Urothelium cell line (cell line): ENCODE measurements around the gene DNAJC17.
A peak's percentile ranks its signal among the peaks of the same experiment; 100 is the strongest.

Source experiments
- DNase-seq: peaks from one replicate; pipeline ENCODE4 v3.0.0; 2011; ENCODE audit warnings: low spot score, mixed read lengths
- FAIRE-seq: peaks from 2 replicates; lab custom pipeline; 2011; peaks lifted over from hg19 to GRCh38; lab: Jason Lieb, UNC

DNAJC17 gene, protein sequence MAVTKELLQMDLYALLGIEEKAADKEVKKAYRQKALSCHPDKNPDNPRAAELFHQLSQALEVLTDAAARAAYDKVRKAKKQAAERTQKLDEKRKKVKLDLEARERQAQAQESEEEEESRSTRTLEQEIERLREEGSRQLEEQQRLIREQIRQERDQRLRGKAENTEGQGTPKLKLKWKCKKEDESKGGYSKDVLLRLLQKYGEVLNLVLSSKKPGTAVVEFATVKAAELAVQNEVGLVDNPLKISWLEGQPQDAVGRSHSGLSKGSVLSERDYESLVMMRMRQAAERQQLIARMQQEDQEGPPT

DNA sequence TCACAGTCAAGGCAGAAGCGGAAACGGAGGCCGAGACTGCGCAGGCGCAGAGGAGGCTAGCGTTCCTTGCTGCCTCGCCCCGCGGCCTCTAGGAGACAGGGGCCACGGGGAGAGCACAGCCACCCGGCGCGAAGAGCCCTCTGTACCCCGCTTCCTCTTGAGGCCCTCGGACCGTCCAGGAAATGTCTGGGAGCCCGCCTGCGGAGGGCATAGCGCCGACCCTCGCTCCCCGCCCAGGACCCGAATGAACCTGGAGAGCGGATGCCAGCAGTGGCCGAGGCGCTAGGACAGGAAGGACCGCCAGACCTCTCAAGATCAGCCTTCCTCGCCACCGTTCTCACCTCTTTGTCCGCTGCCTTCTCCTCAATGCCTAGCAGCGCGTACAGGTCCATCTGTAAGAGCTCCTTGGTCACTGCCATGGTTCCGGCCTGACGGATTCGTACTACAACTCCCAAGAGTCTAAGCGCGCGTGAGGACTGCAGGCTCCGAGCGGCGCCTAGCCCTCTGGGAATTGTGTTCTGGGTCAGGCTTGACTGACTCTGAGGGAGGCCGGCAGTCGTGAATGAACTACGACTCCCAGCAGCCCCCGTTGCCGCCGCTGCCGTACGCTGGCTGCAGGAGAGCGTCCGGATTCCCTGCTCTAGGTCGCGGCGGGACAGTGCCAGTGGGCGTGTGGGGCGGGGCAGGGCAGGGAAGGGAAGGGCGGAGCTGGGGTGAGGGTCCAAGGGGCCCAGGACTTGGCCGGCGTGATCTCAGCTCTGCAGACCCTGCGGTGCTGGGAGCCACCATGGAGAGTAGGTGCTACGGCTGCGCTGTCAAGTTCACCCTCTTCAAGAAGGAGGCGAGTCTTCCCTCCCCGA, at the start of gene DNAJC17, which contains the start of gene ZFYVE19:
TSS of gene DNAJC17 (minus strand) at position 446 of the 860 bp plus-strand sequence. CDS start at position 419, 27 bp downstream.
TSS of gene ZFYVE19 (plus strand) at position 62 of the 860 bp plus-strand sequence. CDS start at position 563, 501 bp downstream.
- FAIRE-seq (peak; percentile 86), DNase-seq (peak; percentile 96)

DNA sequence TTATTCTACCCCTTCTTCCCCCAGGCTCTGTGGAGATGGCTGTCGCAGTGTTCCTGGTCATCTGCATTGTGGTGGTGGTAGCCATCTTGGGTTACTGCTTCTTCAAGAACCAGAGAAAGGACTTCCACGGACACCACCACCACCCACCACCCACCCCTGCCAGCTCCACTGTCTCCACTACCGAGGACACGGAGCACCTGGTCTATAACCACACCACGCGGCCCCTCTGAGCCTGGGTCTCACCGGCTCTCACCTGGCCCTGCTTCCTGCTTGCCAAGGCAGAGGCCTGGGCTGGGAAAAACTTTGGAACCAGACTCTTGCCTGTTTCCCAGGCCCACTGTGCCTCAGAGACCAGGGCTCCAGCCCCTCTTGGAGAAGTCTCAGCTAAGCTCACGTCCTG, 49.5 kb upstream of the DNAJC17 start:
- DNase-seq: no peak
- FAIRE-seq: no peak

DNA sequence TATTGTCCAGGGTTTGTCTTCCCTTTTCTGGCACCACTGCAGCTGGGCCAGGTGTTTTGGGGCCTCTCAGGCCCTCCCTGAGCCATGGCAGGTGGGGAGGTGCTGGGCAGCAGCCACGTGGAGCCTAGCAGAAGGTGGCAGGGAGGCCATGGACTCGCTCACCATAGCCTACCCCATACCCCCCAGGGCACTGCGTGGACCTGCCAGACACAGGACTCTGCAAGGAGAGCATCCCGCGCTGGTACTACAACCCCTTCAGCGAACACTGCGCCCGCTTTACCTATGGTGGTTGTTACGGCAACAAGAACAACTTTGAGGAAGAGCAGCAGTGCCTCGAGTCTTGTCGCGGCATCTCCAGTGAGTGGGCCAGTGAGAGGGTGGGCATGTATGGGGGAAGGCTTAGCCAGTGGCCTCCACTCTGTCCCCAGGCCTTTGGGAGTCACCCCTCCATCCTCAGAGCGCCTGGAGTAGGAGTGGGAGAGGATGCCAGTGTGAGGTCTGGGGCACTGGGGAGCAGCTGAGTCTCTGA, 48.5 kb upstream of the DNAJC17 start:
- no peak for FAIRE-seq
- no peak for DNase-seq

DNA sequence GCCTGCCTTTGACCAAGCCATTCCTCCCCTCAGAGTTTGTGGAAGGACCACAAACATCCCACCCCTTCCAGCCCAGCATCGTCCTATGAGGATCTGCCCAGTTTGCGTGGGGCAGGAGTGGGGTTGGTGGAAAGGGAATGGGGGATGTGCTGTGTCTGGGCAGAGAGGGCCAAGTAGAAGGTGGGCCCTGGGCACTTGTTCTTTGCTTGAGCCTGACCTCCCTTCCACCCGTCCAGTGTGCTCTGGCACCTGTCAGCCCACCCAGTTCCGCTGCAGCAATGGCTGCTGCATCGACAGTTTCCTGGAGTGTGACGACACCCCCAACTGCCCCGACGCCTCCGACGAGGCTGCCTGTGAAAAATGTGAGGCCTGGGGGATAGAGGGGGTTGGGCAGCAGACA, 46.9 kb upstream of the DNAJC17 start:
- FAIRE-seq (no peak), DNase-seq (no peak)

DNA sequence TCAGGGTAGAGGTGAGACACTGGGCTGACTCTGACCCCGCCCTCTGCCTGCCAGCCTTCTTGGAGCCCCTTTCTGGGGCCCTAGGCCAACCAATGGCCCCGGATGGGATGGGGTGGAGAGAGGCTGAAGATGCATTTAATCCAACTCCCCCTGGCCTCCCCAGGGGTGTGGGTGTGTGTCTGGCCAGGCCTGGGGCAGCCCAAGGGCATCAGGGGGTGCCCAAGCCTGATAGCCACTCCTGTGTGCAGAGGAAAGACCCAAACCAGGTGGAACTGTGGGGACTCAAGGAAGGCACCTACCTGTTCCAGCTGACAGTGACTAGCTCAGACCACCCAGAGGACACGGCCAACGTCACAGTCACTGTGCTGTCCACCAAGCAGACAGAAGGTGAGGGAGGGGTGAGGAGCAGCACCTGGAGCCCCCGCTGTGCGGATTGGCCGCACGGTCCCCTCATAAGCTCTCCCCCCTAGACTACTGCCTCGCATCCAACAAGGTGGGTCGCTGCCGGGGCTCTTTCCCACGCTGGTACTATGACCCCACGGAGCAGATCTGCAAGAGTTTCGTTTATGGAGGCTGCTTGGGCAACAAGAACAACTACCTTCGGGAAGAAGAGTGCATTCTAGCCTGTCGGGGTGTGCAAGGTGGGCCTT, 46.1 kb upstream of the DNAJC17 start:
- FAIRE-seq: no peak
- DNase-seq: no peak

DNA sequence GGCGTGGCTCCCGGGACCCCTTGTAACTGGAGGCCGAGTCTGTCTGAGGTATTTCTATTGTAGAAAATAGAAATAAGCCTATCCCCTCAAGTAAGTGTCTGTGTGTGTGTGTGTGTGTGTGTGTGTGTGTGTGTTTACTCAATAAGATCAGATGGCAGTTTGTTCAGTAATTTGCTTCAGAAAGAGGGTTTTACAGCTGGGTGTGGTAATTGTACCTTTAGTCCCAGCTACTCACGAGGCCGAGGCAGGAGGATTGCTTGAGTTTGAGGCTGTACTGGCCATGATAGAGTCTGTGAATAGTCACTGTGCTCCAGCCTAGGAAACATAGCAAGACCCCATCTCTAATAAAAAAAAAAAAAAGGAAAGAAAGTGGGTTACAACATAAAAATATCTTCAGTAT, 45.3 kb upstream of the DNAJC17 start:
- FAIRE-seq (no peak), DNase-seq (no peak)

DNA sequence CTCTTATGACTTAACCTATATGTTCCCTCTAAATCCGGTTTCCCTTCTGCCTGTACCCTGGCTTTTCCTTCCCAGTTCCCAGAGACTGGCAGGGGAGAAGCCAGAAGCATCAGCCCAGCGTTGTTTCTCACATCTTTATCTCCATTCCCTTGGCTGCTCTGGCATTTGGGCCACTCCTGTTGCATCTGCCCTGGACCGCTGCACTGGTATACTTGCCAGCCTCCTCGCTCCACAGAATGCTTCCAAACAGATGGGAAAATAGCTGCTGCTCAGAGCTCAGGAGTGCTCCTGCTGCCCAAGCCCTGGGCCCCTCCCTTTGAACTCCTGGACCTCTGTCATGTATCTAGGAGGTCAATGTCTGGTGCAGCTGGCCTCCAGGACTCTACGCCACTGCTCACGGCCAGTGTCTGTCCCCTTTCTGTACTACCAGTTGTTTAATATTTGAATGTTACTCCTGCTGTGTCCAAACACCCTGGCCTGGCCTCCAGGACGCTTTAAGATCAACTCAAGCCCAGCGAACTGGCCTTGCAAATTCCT, 43.4 kb upstream of the DNAJC17 start:
- DNase-seq (no peak), FAIRE-seq (no peak)

DNA sequence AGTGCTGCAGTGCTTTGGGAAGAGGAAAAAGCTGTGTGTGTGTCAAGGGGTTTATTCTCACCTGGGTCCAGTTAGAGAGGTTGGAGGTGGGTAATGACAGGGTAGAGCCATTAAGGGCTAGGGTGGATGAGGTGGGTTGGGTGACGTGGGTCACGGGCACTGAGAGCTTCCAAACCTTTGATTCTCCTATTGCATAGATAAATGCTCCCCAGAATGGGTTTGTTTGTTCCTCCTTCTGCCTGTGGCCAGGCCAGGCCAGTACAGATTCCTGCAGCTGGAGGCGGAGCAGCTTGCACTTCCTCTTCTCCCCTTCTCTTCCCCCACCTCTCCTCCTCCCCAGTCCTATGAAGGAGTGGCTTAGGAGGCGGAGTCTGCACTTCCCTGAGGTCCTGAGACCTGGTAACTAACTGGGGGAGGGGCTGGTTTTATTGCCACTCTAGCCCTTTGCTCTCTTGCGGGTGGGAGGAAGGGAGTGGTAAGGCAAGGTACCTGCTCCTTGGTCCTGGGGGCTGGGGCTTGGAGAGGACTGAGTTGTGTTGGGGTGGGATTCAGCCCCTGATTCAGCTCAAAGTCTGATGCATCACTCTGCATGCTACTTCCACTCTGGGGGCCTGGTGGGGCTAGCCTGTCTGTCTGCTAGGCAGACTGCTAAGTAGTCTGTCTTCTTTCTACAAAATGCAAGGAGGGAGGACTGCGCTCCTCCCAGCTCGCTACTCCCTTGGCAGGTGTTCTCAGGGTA, 40.1 kb upstream of the DNAJC17 start:
- peak; percentile 77 for DNase-seq
- FAIRE-seq: no peak

DNA sequence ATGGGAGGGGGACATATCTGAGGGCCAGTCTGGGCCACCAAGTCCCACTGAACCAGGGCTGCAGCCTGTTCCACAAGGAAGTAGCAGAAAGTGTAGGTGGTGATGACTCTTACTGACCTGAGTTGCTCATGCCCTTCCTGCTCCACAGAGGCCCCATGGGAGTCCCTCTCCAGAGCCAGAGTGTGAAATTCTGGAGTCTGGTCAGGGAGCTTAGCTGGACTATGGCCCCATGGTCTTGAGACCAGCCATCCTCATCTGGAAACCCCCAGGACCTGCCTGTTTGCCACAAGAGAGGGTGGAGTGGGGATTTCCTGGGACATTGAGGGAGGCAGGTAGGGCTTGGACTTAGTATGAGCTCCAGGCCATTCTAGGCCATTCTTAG, 39.6 kb upstream of the DNAJC17 start:
- FAIRE-seq (no peak), DNase-seq (no peak)

DNA sequence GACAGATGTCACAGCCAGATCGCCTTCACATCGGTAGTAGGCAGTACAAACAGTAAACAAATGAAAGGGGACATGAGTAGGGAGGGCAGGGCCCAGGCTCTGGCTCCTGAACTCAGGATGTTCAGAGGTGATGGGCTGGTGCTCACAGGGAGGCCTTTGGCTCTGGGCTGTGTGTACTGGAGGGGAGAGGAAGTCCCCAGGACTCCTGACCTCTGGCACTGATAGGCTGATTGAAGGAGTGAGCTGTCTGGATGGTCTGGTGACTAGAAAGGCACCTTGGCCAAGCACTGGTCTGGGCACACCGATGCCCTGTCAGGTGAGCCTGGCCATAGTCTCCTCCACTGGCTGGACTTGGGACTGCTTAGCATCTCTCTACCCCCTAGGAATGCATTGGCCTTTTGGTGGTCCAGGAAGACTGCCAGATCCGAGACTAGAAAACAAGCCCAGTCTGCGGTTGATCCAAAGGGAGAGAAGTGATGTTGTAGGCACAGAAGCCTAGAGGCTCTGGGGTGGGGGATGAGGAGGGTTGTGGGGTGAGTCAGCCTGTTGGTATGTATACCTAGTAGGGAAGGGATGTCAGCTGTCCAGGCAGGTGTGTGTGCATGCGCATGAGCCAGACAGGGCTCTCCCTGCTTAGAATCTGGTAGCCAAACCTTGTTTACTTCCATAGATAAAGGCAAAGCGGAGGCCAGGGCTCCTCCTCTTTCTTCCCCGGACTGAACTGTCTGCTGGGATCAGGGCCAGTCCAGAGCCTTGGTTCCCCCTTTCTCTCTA, 38.4 kb upstream of the DNAJC17 start:
- DNase-seq: peak; percentile 90
- FAIRE-seq: no peak

DNA sequence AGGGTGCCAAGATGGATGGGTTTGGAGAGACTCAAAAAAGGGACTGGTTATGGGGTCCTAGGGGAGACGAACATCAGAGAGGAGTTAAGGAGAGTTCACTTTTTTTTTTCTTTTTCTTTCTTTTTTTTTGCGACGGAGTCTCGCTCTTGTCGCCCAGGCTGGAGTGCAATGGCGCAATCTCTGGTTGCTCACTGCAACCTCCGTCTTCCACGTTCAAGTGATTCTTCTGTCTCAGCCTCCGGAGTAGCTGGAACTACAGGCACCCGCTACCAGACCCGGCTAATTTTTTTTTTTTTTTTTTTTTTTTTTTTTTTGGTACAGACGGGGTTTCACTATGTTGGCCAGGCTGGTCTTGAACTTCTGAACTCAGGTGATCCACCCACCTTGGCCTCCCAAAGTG, 37.8 kb upstream of the DNAJC17 start:
- no peak for FAIRE-seq
- no peak for DNase-seq

DNA sequence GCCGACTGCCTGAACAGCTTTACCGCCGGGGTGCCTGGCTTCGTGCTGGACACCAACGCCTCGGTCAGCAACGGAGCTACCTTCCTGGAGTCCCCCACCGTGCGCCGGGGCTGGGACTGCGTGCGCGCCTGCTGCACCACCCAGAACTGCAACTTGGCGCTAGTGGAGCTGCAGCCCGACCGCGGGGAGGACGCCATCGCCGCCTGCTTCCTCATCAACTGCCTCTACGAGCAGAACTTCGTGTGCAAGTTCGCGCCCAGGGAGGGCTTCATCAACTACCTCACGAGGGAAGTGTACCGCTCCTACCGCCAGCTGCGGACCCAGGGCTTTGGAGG, 37.4 kb upstream of the DNAJC17 start:
- DNase-seq (no peak), FAIRE-seq (no peak)

DNA sequence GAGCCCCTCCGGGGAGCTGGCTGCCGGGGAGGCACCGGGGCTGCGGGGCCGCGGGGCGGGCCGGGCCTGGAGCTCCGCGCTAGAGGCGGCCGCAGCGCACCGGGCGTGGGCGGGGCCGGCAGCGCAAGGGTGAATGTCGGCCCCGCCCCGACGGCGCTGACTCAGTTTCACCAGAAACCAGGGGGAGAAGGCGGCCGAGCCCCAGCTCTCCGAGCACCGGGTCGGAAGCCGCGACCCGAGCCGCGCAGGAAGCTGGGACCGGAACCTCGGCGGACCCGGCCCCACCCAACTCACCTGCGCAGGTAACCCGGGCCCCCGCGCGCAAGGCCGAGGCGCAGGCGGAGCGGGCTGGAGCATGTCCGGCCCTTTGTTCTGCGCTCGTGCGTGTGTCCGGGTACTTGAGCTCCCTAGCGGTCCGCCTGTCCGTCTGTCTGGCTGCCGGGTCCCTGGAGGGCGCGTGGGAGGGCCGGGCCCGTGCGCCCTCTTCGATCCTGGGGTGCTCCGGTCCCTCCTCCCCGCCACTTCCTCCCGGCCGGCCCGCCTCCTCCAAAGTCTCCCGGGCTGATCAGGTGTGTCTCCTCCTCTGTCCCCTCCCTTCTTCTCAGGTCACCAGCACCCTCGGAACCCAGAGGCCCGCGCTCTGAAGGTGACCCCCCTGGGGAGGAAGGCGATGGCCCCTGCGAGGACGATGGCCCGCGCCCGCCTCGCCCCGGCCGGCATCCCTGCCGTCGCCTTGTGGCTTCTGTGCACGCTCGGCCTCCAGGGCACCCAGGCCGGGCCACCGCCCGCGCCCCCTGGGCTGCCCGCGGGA, 36.8 kb upstream of the DNAJC17 start, which contains the start of gene SPINT1:
TSS of gene SPINT1 (plus strand) at position 164 of the 811 bp plus-strand sequence. CDS start at position 671, 507 bp downstream.
- DNase-seq (no peak), FAIRE-seq (no peak)

DNA sequence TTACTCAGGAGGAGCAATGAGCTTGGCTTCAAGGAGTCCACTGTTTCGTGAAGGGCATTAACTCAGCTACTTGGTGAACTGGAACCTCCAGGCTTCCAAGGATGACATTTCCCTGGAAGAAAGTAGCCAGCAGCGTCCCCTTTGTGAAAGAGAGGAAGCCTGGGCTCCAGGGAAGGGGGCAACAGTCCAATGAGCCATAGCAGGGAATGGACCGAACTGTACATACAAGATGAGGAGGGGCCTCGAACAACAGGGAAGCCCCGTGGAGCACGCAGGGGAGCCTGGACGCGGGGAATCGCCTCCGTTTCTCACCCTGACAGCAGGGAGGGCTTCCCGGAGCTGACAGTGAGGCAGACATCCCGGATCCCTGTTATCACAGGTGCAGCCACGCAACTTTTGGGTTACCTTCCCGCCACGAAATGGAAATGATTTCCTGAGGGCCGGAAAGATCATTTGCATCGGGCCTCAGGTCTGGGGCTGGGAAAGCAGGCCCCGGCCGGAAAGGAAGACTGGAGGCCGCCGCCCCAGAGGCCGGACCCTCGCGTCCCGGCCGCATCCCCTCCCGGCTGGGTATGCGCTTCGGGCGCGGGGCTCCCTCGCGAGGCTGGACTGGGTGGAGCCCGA, 36.1 kb upstream of the DNAJC17 start:
- DNase-seq (no peak), FAIRE-seq (no peak)

DNA sequence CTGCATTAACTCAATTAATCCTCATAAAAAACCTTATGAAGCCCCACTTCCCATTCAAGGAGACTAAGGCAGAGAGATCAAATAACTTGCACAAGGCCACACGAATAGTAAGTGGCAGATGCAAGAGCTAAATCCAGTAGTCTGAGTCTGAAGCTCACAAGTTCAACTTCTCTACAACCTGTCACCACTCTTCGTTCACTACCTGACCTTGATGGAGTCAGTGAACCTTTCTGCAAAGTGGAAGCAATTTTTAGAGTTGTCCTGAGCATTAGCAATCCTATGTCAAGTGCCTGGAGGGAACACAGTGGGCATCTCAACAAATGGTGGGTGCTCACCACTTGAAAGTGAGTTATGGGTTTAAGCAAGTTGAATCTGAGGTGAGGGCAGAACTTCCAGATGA, 34.5 kb upstream of the DNAJC17 start:
- FAIRE-seq (no peak), DNase-seq (no peak)

DNA sequence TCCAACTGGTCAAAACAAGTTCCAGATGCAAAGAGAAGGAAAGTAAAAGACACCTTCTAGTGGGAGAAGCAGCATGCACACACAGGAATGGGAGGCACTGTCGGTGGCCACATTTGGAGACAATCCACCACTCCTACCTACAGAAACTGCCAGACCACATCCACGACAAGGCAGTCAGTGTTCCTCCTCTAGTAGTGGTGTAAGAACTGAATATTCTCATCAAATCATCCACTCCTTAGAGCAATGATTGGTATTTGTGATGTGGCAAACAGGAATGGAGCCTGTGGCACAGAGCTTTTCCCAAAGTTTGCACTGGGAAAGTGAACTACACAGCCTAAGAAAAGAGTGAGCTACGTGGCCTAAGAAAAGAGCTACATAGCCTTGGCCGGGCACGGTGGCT, 31.5 kb upstream of the DNAJC17 start:
- no peak for FAIRE-seq
- DNase-seq: no peak

DNA sequence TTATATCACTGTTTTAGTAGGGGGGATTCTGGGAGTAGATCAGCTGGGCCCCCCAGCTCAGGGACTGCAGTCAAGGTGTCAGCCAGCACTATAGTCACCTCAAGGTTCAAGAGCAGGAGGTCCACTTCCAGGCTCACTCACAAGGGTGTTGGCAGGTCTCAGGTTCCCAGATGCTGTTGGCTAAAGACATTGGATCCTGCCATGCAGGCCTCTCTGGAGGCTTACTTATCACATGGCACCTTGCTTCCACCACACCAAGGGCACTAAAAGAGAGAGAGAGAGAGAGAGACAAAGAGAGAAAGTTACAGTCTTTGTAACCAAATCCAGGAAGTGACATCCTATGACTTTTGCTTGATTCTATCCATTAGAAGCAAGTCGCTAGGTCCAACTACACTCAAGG, 28.7 kb upstream of the DNAJC17 start:
- FAIRE-seq: no peak
- DNase-seq: no peak

DNA sequence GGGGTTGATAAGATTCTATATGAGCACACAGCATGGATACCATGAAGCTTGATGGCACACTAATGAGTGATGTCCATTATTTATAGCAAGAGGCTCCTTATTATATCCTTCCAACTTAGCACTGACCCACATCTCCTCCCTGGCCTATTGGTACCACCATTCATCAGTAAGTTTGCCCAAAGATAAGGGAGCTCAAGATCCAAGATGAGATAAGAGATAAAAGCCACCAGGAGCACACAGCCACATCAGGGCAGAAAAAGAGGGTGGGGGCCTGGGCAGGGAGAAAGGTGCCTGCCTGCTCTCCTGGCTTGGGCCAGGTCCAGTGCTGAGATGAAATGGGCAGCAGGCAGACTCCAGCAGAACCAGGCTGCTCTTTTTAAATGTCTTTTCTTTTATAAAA, 25.6 kb upstream of the DNAJC17 start:
- FAIRE-seq (no peak), DNase-seq (no peak)
